Activated effector memory CD4-positive, alpha-beta T cell treated with Interleukin-2 at 50 U/mL for 16 hours (primary cell): ENCODE results near the gene DMAC2L.
"Not testable (repeated sequence)": the region's sequence is repeated elsewhere in the genome, so short reads cannot be mapped to it uniquely, and the experiment has no call there.

ENCODE experiments used
- DNase-seq: peaks from one replicate; pipeline ENCODE4 v3.0.0-alpha.2; 2020

Gene DMAC2L

DNA sequence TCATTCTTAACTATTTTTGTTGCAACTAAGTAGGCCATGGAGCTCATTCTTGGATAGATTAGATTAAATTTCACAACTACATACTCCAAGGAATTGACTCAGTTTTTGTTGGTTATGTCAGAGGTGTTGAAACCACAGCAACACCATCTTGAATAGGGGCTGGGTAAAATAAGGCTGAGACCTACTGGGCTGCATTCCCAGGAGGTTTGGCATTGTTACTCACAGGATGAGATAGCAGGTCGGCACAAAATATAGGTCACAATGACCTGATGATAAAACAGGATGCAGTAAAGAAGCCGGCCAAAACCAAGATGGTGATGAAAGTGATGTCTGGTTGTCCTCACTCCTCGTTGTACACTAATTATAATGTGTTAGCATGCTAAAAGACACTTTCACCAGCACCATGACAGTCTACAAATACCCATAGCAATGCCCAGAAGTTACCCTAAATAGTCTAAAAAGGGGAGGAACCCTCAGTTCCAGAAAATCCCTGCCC, 20.9 kb downstream of the DMAC2L start:
- no peak for DNase-seq

DNA sequence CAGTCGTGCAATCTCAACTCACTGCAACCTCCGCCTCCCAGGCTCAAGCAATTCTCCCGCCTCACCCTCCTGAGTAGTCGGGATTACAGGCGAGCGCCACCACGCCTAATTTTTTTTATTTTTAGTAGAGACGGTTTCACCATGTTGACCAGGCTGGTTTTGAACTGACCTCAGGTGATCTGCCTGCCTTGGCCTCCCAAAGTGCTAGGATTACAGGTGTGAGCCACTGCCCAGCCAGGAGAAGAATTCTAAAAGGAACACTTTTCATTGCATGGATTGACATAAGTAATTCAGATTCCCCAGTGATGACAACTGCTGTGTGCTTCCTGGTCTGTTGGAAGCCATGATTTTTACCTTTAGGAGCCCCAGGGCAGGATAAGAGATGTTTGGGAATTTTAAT, 22.1 kb downstream of the DMAC2L start:
- no peak for DNase-seq

DNA sequence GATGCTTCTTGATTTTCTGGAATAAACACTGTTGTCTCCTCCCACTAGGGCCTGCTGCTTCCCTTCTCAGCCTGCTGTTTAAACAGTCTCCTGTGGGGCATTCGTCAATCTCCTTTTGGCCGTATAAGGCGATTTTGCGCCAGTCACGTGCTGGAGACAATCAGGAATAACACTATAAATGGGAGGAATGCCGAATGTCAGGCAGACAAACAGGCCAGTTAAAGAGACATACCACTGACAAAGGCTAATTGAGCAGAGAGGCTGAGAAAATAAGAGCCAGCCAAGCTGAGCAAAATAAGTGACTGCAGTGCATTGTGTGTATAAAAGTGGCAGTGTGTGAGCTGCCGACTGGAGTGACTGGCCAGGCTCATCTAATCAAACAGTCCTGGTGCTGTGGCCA, 23.3 kb downstream of the DMAC2L start:
- no peak for DNase-seq

DNA sequence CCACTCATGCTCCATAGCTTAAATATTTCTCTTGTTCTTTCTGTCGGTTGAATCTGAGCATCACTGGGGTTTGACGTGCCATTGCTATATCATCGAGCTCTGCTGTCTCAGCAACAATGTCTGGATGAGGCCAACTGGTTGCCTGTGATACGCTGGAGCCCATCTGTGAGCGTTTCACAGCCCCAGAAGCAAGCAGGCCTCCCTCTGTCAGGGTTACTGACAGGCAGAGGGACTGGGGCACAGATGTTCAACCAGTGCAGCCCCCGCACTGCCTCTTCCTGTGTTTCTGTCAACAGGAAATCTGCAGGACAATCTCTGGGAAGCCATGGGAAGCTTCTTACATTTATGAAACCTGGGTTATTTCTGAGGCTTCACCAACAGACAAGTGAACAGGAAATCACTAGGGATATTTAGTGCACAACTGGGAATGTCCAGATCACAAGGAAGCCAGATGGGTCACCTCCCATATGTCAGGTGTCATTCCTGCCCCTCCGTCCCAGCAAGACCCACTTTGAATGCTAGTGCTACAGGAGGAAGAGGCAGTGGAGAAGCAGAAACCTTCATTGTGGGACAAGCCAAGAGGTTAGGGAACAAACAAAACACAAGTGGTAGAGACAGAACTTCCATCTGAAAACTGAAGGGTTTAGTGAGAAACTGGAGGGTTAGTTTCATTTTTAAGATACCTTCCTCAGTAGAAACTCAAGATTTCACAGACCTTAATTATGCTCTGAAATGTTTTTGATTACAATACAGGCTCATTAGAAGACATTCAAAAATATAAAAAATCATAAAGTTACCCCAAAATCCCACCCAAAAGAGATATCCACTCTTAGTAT, 24.1 kb downstream of the DMAC2L start:
- no peak for DNase-seq

DNA sequence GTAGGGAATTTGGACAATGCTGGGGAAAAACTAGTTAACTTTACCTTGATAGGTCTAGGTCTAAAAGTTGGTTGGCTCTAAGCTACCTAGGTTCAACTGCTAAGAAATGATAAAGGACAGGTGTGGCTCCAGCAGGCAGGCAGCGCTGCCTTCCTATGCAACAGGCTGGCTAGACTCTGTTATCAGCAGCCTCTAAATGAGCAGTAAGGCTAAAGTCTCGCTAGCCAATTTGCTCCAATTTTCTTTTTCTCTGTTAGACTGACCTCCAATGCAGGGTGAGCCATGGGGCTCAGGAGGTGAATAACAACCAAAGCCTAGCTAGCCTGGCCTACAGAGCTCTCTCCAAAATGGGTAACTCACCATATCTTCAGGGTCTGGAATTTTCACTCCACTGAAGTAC, 26.5 kb downstream of the DMAC2L start:
- DNase-seq = no peak

DNA sequence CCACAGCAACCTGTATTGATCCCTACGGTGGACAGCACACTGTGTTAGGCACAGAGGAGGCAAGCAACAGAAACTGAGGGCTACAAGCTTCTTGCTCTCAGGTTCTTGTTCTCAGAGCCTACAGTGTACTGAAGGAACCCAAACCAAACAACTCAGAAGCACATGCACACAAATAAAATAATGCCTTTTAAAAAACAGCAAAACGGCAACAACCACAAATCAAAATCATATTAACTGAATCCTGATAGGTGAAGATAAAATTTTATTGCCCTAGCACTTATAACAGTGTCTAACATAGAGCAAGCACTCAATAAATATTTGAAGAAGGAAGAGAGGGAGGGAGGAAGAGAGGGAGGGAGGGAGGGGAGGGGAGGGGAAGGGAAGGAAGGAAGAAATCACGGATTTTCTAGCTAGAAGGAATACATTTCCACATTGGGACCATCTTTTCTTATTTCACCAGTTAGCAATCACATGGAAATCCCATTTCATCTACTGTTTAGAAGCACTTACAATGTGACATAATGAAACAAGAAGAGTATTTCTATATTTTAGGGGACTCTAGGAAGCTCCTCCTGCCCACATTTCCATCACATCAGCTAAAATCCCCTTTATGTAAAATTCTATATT, 27.2 kb downstream of the DMAC2L start:
- DNase-seq = no peak

DNA sequence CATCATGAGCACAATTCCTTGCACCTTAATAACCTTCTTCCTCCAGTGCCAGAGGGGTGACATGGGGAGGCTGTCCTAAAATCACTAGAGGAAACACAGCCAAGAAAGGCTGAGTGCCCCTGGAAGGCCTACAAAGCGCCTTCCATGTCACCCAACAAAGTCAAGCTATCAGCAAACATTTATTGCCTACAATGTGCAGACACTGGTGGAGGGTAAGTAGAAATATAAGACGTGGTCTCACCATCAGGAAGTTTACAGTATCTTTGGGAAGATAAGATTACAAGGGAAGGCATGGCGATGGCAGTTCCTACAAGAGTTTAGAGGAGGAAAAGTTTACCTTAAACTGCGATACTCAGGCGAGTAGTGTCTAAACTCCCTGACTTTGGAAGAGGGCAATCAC, 27.9 kb downstream of the DMAC2L start:
- DNase-seq = no peak

DNA sequence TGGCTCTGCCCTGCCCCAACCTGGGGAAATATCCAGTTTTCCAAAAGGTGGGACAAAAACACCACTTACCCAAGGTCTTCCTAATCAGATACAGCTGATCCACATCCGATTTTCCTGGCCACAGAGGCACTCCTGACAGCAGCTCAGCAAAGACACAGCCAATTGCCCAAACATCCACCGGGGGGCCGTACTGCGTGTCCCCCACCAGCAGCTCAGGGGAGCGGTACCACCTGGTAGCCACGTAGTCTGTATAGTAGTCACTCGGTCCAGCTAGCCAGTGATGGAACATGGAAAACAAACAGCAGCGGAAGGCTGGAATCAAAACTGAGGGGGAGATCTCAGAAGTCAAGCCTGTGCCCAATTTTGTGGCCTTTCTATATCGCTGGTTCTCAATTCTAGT, 28.8 kb downstream of the DMAC2L start:
- no peak for DNase-seq

DNA sequence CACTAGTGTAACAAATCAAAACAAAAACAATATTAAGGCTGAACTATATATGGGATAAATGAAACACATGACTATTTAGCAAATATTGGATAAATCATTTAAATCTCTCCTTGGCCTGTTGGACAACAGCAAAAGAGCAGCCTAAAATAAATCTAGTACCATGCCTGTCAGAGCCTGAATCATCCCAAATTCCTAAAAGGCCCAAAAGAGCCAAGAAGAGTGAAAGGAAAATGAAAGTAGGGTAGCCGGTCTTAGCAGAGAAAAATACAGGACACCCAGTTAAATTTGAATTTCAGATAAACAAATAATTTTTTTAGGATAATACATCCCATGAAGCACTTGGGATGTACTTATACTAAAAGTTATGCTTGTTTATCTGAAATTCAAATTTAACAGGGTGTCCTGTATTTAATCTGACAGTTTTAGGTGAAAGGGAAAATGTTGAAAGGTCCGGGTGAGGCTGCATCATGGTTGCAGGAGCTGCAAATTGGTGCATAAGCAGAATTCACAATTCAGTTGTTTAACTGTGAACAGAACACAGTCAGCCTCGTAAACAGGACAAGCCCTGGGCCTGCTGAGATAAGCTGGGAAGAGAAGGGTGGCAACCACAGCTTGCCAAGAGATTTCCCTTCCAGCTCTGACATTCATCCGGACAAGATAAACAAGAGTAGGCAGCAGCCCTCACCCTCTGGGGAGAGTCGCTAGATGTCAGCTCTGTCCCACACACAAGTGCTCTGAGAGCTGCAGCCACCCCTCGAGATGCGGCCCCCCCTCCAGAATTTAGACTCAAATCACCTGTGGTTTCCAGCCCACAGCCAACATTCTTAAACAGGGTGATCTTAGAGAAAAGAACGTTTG, 30.3 kb downstream of the DMAC2L start:
- no peak for DNase-seq

DNA sequence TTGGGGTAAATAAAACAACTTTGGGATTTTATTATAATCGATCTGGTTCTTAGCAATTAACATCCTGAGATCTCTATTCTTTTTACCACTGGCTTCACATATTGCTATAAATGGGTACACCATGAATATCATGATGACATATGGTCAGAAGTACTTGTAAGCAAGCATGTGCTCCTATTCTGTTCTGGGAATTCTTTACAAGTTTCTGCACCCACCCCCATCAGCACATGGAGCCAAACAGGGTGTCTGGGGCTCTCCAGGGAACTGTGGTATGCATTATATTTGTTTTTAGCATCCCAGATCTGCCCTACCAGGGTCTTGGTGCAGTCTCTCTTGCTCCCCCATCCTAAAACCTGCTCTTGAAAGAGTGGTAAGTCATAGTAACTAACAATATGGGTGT, 31.3 kb downstream of the DMAC2L start:
- DNase-seq = no peak

DNA sequence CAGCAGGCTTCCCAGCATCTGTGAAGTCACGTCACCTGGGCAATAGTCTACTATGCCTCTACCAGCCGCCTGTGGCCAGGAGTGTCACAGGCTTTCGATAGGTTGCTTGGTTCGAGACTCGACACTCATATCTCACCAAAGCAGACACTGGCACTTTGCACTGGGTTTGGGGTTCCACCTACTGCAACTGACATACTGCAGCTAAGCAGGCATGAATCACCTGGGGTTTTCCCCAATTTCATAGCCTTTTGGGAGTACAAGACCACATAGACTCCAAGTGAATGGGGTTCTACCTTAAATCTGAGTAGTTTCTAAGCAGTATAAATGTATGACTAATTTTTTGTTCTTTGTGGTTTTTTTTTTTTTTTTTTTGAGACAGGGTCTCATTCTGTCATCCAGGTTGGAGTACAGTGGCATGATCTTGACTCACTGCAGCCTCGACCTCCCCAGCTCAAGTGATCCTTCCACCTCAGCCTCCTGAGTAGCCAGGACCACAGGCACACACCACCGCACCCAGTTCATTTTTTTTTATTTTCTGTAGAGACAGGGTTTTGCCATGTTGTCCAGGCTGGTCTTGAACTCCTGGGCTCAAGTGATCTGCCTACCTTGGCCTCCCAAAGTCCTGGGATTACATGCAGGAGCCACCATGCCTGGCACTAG, 32.1 kb downstream of the DMAC2L start:
- no peak for DNase-seq

DNA sequence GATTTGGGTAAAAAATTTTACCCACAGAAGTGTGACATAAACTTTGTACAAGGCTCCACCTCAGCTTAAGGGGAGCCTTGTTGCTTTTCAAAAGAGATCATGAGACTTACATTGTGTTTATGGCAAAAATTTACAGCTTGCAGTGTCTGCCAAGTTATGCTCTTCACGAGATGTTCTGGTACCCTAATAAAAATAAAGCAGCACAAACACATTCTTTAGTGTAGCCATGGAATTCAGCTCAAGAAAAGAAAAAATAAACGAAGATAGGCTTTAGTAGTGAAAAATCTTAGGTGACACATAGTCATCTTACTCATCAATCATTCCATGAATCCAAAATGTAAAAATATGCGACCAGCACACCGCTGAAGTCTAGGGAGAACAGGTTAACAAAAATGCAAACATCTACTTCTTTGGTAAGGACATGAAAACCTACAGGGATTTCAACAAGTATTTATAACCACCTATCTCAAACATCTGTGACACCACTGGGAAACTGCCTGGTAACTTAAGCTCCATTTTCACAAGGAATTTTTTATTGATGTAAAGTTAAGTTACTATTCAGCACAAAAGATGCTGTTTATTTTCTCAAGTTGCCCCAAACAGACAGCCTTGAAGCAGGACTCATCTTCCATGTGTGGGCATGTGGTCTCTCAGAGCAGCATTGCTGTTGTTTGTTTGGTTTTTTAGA, 32.9 kb downstream of the DMAC2L start:
- no peak for DNase-seq

DNA sequence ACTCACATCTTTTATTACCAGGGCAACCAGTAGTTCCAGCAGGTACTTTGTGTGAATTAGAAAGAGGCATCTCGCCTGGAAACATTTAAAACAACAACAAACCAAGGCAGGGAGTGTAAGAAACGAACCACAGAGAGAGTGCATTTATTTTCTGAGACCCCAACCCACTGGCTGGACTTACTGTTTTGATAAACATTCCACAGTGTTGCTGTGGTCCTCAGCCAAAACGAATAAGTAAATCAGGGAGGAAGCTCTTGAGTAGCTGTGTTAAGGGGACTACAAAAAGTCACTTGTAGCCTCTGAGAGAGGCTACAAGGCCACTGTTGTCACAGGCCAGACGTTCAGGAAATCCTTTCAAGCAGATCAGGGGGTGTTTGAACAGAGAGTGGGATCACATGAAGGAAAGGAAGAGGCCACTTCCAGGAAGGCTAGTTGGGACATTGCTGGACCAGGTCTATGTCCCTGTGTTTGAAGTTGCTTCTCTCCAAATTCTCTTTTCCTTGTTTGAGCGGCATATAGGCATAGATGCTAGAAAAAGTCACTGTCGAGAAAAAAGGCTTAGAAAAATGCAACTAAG, 33.8 kb downstream of the DMAC2L start:
- DNase-seq = no peak

DNA sequence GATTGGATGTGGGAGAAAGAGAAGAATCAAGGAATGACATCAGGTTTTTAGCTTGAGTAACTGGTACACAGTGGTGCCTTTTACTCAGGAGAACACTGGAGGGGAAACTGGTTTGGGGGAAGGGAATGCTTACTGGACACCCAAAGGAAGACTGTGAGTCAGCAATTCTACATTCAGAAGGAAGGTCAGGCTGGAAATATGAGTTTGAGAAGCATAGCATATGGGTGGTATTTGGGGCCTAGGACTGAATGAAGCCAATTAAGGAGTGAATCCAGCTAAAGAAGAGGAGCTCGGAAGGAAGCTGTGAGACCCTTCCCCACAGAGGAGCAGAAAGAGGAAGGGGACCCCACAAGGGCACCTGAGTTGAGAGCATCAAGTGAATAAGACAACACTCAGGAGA, 35.4 kb downstream of the DMAC2L start:
- DNase-seq = no peak

DNA sequence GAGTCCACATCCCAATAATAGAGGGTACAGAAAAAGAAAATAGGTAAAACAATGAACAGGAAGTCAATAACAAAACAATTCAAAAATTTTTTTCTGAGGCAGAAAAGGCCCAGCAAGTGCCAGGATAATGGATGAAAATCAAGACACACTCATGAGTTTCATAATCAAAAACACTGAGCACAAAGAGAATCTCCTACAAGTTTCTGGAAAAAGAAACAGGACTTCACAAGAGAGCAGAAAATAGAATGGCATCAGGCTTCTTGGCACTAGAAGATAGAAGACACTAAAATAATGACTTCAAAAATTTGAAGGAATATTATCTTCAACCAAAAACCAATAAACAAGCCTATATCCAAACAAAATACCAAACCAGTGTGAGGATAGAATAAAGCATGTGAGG, 36.8 kb downstream of the DMAC2L start:
- DNase-seq = no peak

DNA sequence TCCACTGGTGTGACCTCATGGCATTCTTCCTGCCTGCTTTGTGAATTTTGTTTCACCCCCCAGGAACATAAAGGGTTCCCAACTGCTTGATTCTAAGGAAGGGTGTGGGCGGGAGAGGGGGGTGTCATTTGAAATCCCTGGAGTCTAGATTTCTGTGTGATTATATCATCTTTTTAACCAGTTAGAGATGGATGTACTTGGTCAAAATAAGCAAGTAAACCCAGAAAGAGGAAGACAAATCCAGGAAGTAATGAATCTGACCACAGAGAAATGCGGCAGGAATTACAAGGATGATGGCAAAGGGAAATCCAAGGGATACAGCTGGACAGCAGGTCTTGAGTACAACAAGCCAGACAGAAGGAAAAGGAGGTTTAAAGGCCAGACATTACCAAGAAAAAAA, 38.9 kb downstream of the DMAC2L start:
- no peak for DNase-seq

DNA sequence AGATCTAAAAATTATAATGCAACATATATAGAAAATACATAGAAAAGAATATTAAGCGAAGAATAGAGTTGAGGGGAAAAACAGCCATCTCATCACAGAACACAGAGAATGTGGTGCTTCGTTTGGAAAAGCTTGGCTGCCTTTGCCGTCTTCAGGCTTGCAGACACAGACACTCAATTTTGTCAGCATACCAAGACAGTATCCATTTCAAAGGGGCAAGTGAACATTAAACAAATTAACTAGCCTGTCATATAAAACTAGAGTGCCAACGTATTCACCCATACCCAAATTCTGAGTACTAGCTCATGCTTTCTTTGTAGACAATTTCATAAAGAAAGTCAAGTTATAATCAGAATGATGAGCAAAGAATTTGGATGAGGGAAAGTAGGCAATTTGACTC, 40.5 kb downstream of the DMAC2L start:
- DNase-seq = no peak

DNA sequence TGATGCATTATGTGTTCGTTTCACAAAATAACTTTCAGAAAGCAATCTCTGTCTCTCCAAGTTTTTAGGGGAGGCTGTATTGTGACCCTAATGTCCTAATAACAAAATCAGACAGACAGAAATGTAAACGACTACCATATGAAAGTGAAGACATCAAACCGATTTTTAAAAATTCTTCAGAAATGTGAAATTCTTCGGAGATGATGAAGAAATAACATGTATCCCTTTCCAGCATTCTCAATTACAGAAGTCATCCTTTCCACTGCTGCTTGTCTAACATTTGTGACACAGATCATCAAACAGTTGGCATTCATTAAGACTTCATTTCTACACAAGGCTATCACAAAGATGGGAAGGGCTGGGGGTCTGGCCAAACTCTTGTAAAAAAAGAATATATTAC, 41.0 kb downstream of the DMAC2L start:
- no peak for DNase-seq

DNA sequence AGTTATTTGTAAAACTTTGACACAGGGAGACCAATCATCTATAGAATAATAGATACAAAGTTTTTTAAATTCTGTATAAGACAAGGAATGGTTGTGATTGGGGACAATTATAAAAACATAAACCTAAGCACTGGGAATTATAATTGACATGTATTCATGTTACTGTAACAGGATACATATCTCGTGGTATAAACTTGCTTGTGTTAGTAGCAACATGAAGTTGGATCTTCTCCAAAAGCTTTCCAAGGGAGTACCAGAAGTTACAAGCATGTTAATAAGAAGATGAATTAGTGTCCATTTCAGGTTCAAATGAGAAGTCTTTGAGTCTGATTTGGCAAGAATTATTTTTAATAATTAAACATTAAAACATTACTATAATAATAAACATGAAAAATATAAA, 42.4 kb downstream of the DMAC2L start:
- DNase-seq = no peak

DNA sequence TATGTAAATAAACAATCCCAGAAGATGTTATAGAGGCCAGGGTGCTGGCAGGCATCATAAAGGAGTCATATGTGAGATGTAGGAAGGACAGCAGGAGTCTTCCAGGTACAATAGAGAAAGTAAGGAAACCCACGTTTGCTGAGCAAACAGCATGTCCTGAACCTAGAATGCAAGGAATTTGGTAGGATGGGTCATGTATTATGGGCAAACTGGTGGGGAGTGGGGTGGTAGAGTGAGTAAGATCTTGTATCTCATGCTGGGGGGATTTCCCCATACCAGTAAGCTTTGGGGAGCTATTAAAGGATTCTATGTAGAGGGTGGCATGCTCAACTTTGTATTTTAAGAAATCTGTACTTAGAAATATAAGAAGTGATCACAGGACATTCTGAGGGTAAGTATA, 43.6 kb downstream of the DMAC2L start:
- DNase-seq = no peak

DNA sequence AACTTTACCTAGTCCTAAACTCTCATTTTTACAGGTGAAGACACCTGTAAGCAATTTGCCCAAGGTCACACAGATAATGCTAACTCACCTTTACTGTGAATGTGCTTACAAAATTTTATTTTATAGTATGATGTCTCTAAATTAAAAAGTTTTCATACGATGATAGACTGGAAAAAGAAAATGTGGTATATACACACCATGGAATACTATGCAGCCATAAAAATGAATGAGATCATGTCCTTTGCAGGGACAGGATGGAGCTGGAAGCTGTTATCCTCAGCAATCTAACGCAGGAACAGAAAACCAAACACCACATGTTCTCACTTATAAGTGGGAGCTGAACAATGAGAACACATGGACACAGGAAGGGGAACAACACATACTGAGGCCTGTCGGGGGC, 44.2 kb downstream of the DMAC2L start:
- not testable (repeated sequence) for DNase-seq

DNA sequence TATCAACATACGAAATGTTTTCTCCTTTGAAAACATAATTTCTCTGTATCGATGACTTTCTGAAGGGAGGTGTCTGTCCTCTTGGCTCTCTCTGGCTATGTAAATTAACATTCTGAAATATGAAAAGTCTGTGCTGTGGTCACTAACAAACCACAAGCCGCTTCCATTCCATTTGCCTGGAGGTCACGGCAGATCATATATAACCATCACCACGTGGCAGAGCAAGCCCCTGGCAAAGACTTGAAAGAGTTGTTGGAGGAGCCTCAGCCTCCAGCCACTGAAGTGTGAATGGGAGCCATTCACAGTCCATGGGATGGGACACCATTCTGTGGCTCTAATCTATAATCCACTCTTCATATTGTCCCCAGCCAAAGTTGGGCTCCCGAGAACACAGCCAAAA, 45.0 kb downstream of the DMAC2L start:
- DNase-seq = no peak
